ENCODE data around the gene SCAPER.

DNA sequence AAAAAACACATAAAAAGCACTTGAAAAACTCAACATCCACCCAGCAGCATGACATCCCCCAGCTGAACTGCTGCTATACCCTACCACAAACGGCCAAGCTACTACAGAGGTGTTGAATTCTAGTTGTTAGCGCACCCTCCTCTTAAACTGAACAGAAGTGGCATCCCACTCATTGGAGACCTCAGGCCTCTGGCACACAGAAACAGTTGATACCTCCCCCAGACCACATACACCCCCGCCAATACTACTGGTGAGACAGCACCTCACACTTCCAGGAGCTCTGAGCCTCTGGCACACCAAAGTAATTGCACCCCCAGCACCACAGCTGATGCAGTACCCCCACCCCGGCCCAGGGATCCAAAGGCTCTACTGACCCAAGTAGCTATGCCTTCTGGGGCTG lies 190.2 kb downstream of the SCAPER start:
- no peak for TF ChIP-seq CTCF (IDR thresholded peaks at IDR 0.05)
- TF ChIP-seq EZH2 (IDR thresholded peaks at IDR 0.05; ENCODE audit: borderline replicate concordance, insufficient read depth, low read depth, low read length, poor library complexity, severe bottlenecking): no peak
